Small intestine (tissue), 7 donors: Measurements from ENCODE around the gene KBTBD2. TPM values are rescaled to one million over a fixed set of nuclear protein-coding genes. Genes with fewer than 3 reads are reported as not detected.
"Not testable (repeated sequence)": the region's sequence is repeated elsewhere in the genome, so short reads cannot be mapped to it uniquely, and the experiment has no call there.

Source experiments
- DNase-seq, 2 donors: peaks; one replicate each; pipeline versions ENCODE4 v3.0.0 to v3.0.0-alpha.2; 2013
- FAIRE-seq: peaks from 2 replicates; lab custom pipeline; 2012; peaks lifted over from hg19 to GRCh38; lab: Jason Lieb, UNC
- H3K27ac ChIP-seq, 3 donors: one replicate each; pipeline ENCODE4 v1.5.1; 2013; ENCODE audit warnings: low read length in 2 of 3, mild to moderate bottlenecking in 2 of 3, control low read depth in 1 of 3, inconsistent platforms in 1 of 3, low read depth in 1 of 3, moderate library complexity in 1 of 3
- H3K27me3 ChIP-seq, 3 donors: one replicate each; pipeline ENCODE4 v1.6.1; 2013; ENCODE audit warnings: low read length in 3 of 3, inconsistent platforms in 1 of 3; ENCODE audit not compliant: control insufficient read depth in 3 of 3, insufficient read depth in 3 of 3
- H3K36me3 ChIP-seq, 3 donors: one replicate each; pipeline ENCODE4 v1.6.1; 2013; ENCODE audit warnings: low read length in 3 of 3, inconsistent platforms in 1 of 3, low read depth in 1 of 3, mild to moderate bottlenecking in 1 of 3, moderate library complexity in 1 of 3; ENCODE audit not compliant: control insufficient read depth in 3 of 3, insufficient read depth in 2 of 3
- H3K4me1 ChIP-seq, 3 donors: one replicate each; pipeline ENCODE4 v1.6.1; 2013; ENCODE audit warnings: low read length in 2 of 3, inconsistent platforms in 1 of 3, low read depth in 1 of 3, mild to moderate bottlenecking in 1 of 3, moderate library complexity in 1 of 3; ENCODE audit not compliant: control insufficient read depth in 3 of 3, insufficient read depth in 2 of 3
- H3K4me3 ChIP-seq, 3 donors: one replicate each; pipeline ENCODE4 v1.5.1; 2013; ENCODE audit warnings: low read length in 3 of 3, control low read depth in 1 of 3, inconsistent platforms in 1 of 3, low read depth in 1 of 3, mild to moderate bottlenecking in 1 of 3, moderate library complexity in 1 of 3
- H3K9me3 ChIP-seq, 2 donors: one replicate each; pipeline ENCODE4 v1.6.1; 2013; ENCODE audit warnings: low read depth in 1 of 2, low read length in 1 of 2; ENCODE audit not compliant: control insufficient read depth in 2 of 2, insufficient read depth in 1 of 2
- WGBS, 3 donors: extraction: QIAGEN DNeasy Blood & Tissue Kit; methylation state at CpG; one replicate each; pipeline ENCODE4 v1.1.7; 2013; 5-methylcytosine and 5-hydroxymethylcytosine counted together
- polyA plus RNA-seq, 4 donors: library from polyadenylated mRNA; stranded (reverse) in 3 of 4; unstranded in 1 of 4; fragments of 200-250 nt in 3 of 4; fragments of 120-200 nt in 1 of 4; gene quantifications; one replicate each; pipeline versions ENCODE4 v1.2.1 to v1.2.3, GENCODE V29; 2013
- donor health status: healthy with polysubstance abuse.
- donor health status: control.
- donor health status: control.
- donor health status: Bipolar disorder and iron deficiency.
- donor health status: healthy.

The KBTBD2 gene
- polyA plus RNA-seq, 4 donors: 10.8 to 45.0 (median 14.4) TPM

- Histone ChIP-seq H3K27ac (no peak overlapping the region), H3K9me3 (no peaks in the 10 kb centered on the region), H3K4me3 (no peak overlapping the region), H3K4me1 (no peaks in the 10 kb centered on the region), H3K36me3 (peaks cover 9 to 30% (median 16%) of the 10 kb centered on the region in 3 donors), H3K27me3 (no peaks in the 10 kb centered on the region)
- DNase-seq (no peak), FAIRE-seq (no peak)
- WGBS, 3 donors: 90 to 99% (median 95%) methylated on average over 2 of the region's 2 CpGs
These were observed 19.1 kb downstream of the KBTBD2 start for GRCh38 chr7:32872421-32872820.

GRCh38 chr7:32871624-32872371 is 19.8 kb downstream of the KBTBD2 start:
- FAIRE-seq (no peak), DNase-seq (no peak)
- Histone ChIP-seq H3K4me3 (no peak overlapping the region), H3K9me3 (no peaks in the 10 kb centered on the region), H3K27ac (no peak overlapping the region), H3K4me1 (no peaks in the 10 kb centered on the region), H3K27me3 (no peaks in the 10 kb centered on the region), H3K36me3 (peaks cover 9 to 33% (median 16%) of the 10 kb centered on the region in 3 donors)
- WGBS, 3 donors: 63 to 82% (median 76%) methylated on average over 4 of the region's 4 CpGs

DNA sequence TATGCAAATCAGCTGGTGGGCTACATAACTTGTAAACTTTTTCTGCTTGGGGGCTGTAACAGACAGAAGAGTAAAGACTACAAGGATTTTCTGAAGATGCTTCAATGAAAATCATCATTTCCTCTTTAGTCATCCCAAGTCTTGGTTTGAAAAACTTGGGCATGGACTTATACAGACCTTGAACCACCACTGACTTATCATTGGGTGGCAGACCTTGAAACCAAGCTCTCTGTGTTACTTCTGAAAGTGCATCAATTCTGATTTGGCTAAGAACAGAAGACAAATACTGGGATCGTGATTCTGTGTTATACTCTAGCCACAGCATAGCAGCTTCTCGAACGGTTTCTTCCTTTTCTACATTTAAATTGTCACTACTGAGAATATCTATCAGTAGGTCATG is 21.3 kb downstream of the KBTBD2 start:
- H3K4me3 ChIP-seq: no peak overlapping the region
- DNase-seq (no peak), FAIRE-seq (no peak)
- no peaks in the 10 kb centered on the region for H3K4me1 ChIP-seq
- 89 to 95% (median 94%) methylated on average over 3 of the region's 3 CpGs for WGBS, 3 donors
- peaks cover 9 to 32% (median 16%) of the 10 kb centered on the region in 3 donors for H3K36me3 ChIP-seq
- no peak overlapping the region for H3K27ac ChIP-seq
- H3K27me3 ChIP-seq: no peaks in the 10 kb centered on the region
- peaks cover 0 to 3% of the 10 kb centered on the region in 2 donors for H3K9me3 ChIP-seq

GRCh38 chr7:32869716-32870115 is 21.8 kb downstream of the KBTBD2 start:
- Histone ChIP-seq H3K36me3 (peaks cover 6 to 28% (median 14%) of the 10 kb centered on the region in 3 donors), H3K27me3 (no peaks in the 10 kb centered on the region), H3K9me3 (peaks cover 0 to 5% of the 10 kb centered on the region in 2 donors), H3K4me1 (no peaks in the 10 kb centered on the region), H3K4me3 (no peak overlapping the region), H3K27ac (no peak overlapping the region)
- DNase-seq (no peak), FAIRE-seq (no peak)
- WGBS, 3 donors: 97 to 99% (median 98%) methylated on average over 7 of the region's 7 CpGs

- Histone ChIP-seq H3K27me3 (no peaks in the 10 kb centered on the region), H3K4me3 (no peak overlapping the region), H3K9me3 (peaks cover 0 to 5% of the 10 kb centered on the region in 2 donors), H3K4me1 (no peaks in the 10 kb centered on the region), H3K36me3 (peaks cover 6 to 14% (median 9%) of the 10 kb centered on the region in 3 donors), H3K27ac (no peak overlapping the region)
- 85 to 94% (median 90%) methylated on average over 4 of the region's 4 CpGs for WGBS, 3 donors
- no peak for DNase-seq
- FAIRE-seq: no peak
These were observed 23.4 kb downstream of the KBTBD2 start for GRCh38 chr7:32868116-32868515.

DNA sequence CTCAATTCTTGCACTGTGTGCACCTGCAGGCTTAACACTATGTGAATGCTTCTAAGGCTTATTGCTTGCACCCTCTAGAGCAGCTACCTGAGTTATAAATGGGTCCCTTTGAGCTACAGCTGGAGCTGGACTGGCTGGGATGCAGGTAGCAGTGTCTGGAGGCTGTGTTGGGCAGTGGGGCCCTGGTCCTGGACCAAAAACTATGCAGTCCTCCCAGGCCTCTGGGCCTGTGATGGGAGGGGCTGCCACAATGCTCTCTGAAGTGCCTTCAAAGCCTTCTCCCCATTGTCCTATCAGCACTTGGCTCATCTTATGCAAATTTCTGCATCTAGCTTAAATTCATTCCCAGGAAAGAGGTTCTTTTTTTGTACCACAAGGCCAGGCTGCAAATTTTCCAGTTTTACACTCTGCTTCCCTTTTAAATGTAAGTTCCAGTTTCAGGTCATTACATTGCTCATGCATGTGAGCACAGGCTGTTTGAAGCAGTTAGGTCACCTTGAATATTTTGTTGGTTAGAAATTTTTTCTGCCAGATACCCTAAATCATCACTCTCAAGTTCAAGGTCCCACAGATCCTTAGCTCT is 26.0 kb downstream of the KBTBD2 start:
- DNase-seq: no peak
- Histone ChIP-seq H3K27me3 (no peaks in the 10 kb centered on the region), H3K4me3 (no peak overlapping the region), H3K4me1 (no peaks in the 10 kb centered on the region), H3K27ac (no peak overlapping the region), H3K36me3 (peaks cover 6 to 9% (median 8%) of the 10 kb centered on the region in 3 donors), H3K9me3 (peaks cover 0 to 5% of the 10 kb centered on the region in 2 donors)
- no peak for FAIRE-seq

GRCh38 chr7:32863872-32864271 is 27.7 kb downstream of the KBTBD2 start:
- not testable (repeated sequence) for H3K4me1 ChIP-seq, H3K4me3 ChIP-seq, H3K36me3 ChIP-seq, DNase-seq, H3K9me3 ChIP-seq, H3K27ac ChIP-seq, H3K27me3 ChIP-seq, FAIRE-seq
- 96 to 100% (median 100%) methylated on average over 1 of the region's 1 CpG for WGBS, 3 donors

DNA sequence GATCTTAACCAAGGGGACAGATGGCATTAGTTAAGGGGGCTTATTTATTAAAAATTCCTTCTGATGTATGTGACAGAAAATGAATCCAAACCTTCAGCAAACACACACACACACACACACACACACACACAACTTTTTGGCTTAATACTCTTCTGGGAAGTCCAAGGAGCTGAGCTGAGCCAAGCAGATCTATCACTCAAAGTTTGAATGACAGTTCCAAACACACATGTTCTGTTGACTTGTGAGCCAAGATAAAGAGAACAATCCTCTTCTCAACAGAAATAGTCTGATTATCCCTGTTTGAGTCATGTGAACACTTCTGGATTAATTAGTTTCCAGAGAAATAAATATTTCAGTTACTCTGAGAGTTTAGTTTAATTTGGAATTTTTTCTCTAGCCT is 31.5 kb downstream of the KBTBD2 start:
- H3K27ac ChIP-seq: no peak overlapping the region
- H3K4me1 ChIP-seq: no peaks in the 10 kb centered on the region
- H3K4me3 ChIP-seq: no peak overlapping the region
- FAIRE-seq: no peak
- peaks cover 0 to under 1% of the 10 kb centered on the region in 2 donors for H3K9me3 ChIP-seq
- no peaks in the 10 kb centered on the region for H3K27me3 ChIP-seq
- H3K36me3 ChIP-seq: no peaks in the 10 kb centered on the region
- no peak for DNase-seq
